Activated T-cell treated with anti-CD3 and anti-CD28 coated beads, Interleukin-2, amount 50 U/mL, for 4 hours (primary cell): ENCODE measurements around the gene EIF4B. TPM values are rescaled to one million over a fixed set of nuclear protein-coding genes. Genes with fewer than 3 reads are reported as not detected.
"Not testable (repeated sequence)": the region's sequence is repeated elsewhere in the genome, so short reads cannot be mapped to it uniquely, and the experiment has no call there.

Source experiments
- ATAC-seq, 2 donors: fragments of 200-7000 bp; cut with Tn5 transposase; one replicate each; pipeline ENCODE4 v1.10.0; 2021
- DNase-seq: peaks from one replicate; pipeline ENCODE4 v3.0.0-alpha.2; 2020
- H3K27me3 Mint-ChIP-seq: one replicate; pipeline ENCODE4 v1.8.0; 2021; ENCODE audit warnings: low read depth, mixed read lengths
- H3K36me3 Mint-ChIP-seq: one replicate; pipeline ENCODE4 v1.8.0; 2022; ENCODE audit warnings: mixed read lengths; ENCODE audit not compliant: insufficient read depth
- H3K4me1 Mint-ChIP-seq: one replicate; pipeline ENCODE4 v1.8.0; 2021; ENCODE audit warnings: low read depth, mixed read lengths
- H3K4me3 Mint-ChIP-seq: one replicate; pipeline ENCODE4 v1.8.0; 2021; ENCODE audit warnings: mild to moderate bottlenecking, moderate library complexity, mixed read lengths
- H3K9me3 Mint-ChIP-seq: one replicate; pipeline ENCODE4 v1.8.0; 2021; ENCODE audit warnings: mixed read lengths
- total RNA-seq, 3 donors: library from RNA; stranded (reverse); gene quantifications; one replicate each; pipeline ENCODE4 v1.2.1, GENCODE V29; 2021

The EIF4B gene
- total RNA-seq, 3 donors from 2014 or later: 617 to 659 (median 632) TPM

GRCh38 chr12:52980650-52981423 is 25.4 kb upstream of the EIF4B start:
- DNase-seq: peak; percentile 74
- no peaks in the 10 kb centered on the region for H3K36me3 Mint-ChIP-seq
- H3K9me3 Mint-ChIP-seq: no peaks in the 10 kb centered on the region
- ATAC-seq: peak; percentile 94 to 95
- H3K27me3 Mint-ChIP-seq: peaks cover 41% of the 10 kb centered on the region
- no peak overlapping the region for H3K4me3 Mint-ChIP-seq
- H3K4me1 Mint-ChIP-seq: peaks cover 2% of the 10 kb centered on the region

- peaks cover 20% of the 10 kb centered on the region for H3K27me3 Mint-ChIP-seq
- no peaks in the 10 kb centered on the region for H3K36me3 Mint-ChIP-seq
- H3K4me3 Mint-ChIP-seq: no peak overlapping the region
- ATAC-seq (no peak), DNase-seq (no peak)
- peaks cover 2% of the 10 kb centered on the region for H3K4me1 Mint-ChIP-seq
- no peaks in the 10 kb centered on the region for H3K9me3 Mint-ChIP-seq
Measured at GRCh38 chr12:52984136-52984535, 22.1 kb upstream of the EIF4B start.

- H3K9me3 Mint-ChIP-seq: no peaks in the 10 kb centered on the region
- H3K4me1 Mint-ChIP-seq: no peaks in the 10 kb centered on the region
- no peak overlapping the region for H3K4me3 Mint-ChIP-seq
- peaks cover 4% of the 10 kb centered on the region for H3K27me3 Mint-ChIP-seq
- ATAC-seq: no peak
- no peaks in the 10 kb centered on the region for H3K36me3 Mint-ChIP-seq
- no peak for DNase-seq
Measured at GRCh38 chr12:52988898-52989297, 17.4 kb upstream of the EIF4B start.

- no peak for DNase-seq
- Mint-ChIP-seq H3K27me3 (no peaks in the 10 kb centered on the region), H3K9me3 (no peaks in the 10 kb centered on the region), H3K4me3 (no peak overlapping the region), H3K36me3 (no peaks in the 10 kb centered on the region), H3K4me1 (no peaks in the 10 kb centered on the region)
- no peak for ATAC-seq
Measured at GRCh38 chr12:52990206-52990605, 16.1 kb upstream of the EIF4B start.

GRCh38 chr12:52992240-52992639 is 14.0 kb upstream of the EIF4B start:
- DNase-seq, H3K4me3 Mint-ChIP-seq, H3K9me3 Mint-ChIP-seq, H3K27me3 Mint-ChIP-seq, ATAC-seq, H3K4me1 Mint-ChIP-seq, H3K36me3 Mint-ChIP-seq: not testable (repeated sequence)

GRCh38 chr12:52992699-52993557 is 13.3 kb upstream of the EIF4B start:
- H3K36me3 Mint-ChIP-seq: no peaks in the 10 kb centered on the region
- no peaks in the 10 kb centered on the region for H3K9me3 Mint-ChIP-seq
- DNase-seq: no peak
- H3K27me3 Mint-ChIP-seq: no peaks in the 10 kb centered on the region
- H3K4me3 Mint-ChIP-seq: no peak overlapping the region
- H3K4me1 Mint-ChIP-seq: no peaks in the 10 kb centered on the region
- no peak for ATAC-seq

GRCh38 chr12:52993558-52993869 is 12.7 kb upstream of the EIF4B start:
- no peak overlapping the region for H3K4me3 Mint-ChIP-seq
- H3K36me3 Mint-ChIP-seq: no peaks in the 10 kb centered on the region
- H3K27me3 Mint-ChIP-seq: no peaks in the 10 kb centered on the region
- DNase-seq (no peak), ATAC-seq (no peak)
- no peaks in the 10 kb centered on the region for H3K9me3 Mint-ChIP-seq
- no peaks in the 10 kb centered on the region for H3K4me1 Mint-ChIP-seq

- Mint-ChIP-seq H3K36me3 (peaks cover 14% of the 10 kb centered on the region), H3K9me3 (no peaks in the 10 kb centered on the region), H3K4me1 (peaks cover 26% of the 10 kb centered on the region), H3K27me3 (peaks cover 12% of the 10 kb centered on the region), H3K4me3 (no peak overlapping the region)
- no peak for DNase-seq
- no peak for ATAC-seq
Measured at GRCh38 chr12:53004178-53004577, 2.1 kb upstream of the EIF4B start.

GRCh38 chr12:53004582-53004981 is 1.7 kb upstream of the EIF4B start:
- peaks cover 14% of the 10 kb centered on the region for H3K36me3 Mint-ChIP-seq
- no peak for ATAC-seq
- DNase-seq: no peak
- peaks cover 29% of the 10 kb centered on the region for H3K4me1 Mint-ChIP-seq
- H3K27me3 Mint-ChIP-seq: peaks cover 8% of the 10 kb centered on the region
- H3K4me3 Mint-ChIP-seq: peak overlapping the region; percentile 51
- no peaks in the 10 kb centered on the region for H3K9me3 Mint-ChIP-seq

- Mint-ChIP-seq H3K9me3 (no peaks in the 10 kb centered on the region), H3K27me3 (peaks cover 3% of the 10 kb centered on the region), H3K4me1 (peaks cover 37% of the 10 kb centered on the region), H3K36me3 (peaks cover 19% of the 10 kb centered on the region), H3K4me3 (peak overlapping the region; percentile 97)
- ATAC-seq (no peak), DNase-seq (no peak)
Measured at GRCh38 chr12:53005215-53005985, 856 bp upstream of the EIF4B start.

GRCh38 chr12:53006810-53007309 is 604 bp downstream of the EIF4B start:
- peaks cover 26% of the 10 kb centered on the region for H3K36me3 Mint-ChIP-seq
- H3K27me3 Mint-ChIP-seq: peaks cover under 1% of the 10 kb centered on the region
- peak overlapping the region; percentile 97 for H3K4me3 Mint-ChIP-seq
- H3K4me1 Mint-ChIP-seq: peaks cover 51% of the 10 kb centered on the region
- H3K9me3 Mint-ChIP-seq: no peaks in the 10 kb centered on the region
- ATAC-seq (peak; percentile 62), DNase-seq (peak; percentile 80)

GRCh38 chr12:53007343-53007742 is 1.1 kb downstream of the EIF4B start:
- H3K9me3 Mint-ChIP-seq: no peaks in the 10 kb centered on the region
- H3K27me3 Mint-ChIP-seq: no peaks in the 10 kb centered on the region
- peak overlapping the region; percentile 97 for H3K4me3 Mint-ChIP-seq
- H3K4me1 Mint-ChIP-seq: peaks cover 55% of the 10 kb centered on the region
- ATAC-seq: no peak
- DNase-seq: no peak
- peaks cover 28% of the 10 kb centered on the region for H3K36me3 Mint-ChIP-seq

GRCh38 chr12:53008760-53009159 is 2.5 kb downstream of the EIF4B start:
- not testable (repeated sequence) for H3K27me3 Mint-ChIP-seq, DNase-seq, ATAC-seq, H3K9me3 Mint-ChIP-seq
- peak overlapping the region; percentile 97 for H3K4me3 Mint-ChIP-seq
- H3K36me3 Mint-ChIP-seq: peaks cover 32% of the 10 kb centered on the region
- peaks cover 65% of the 10 kb centered on the region for H3K4me1 Mint-ChIP-seq

GRCh38 chr12:53010955-53011354 is 4.7 kb downstream of the EIF4B start:
- Mint-ChIP-seq H3K4me1 (peaks cover 69% of the 10 kb centered on the region), H3K36me3 (peaks cover 37% of the 10 kb centered on the region), H3K9me3 (no peaks in the 10 kb centered on the region), H3K4me3 (no peak overlapping the region), H3K27me3 (no peaks in the 10 kb centered on the region)
- no peak for ATAC-seq
- DNase-seq: no peak
